Pons (tissue), 1 donor: Measurements from ENCODE around the gene SOST.

ENCODE experiments used
- DNase-seq: peaks from one replicate; pipeline ENCODE4 v3.0.0-alpha.2; 2016; ENCODE audit warnings: low spot score

SOST gene

DNA sequence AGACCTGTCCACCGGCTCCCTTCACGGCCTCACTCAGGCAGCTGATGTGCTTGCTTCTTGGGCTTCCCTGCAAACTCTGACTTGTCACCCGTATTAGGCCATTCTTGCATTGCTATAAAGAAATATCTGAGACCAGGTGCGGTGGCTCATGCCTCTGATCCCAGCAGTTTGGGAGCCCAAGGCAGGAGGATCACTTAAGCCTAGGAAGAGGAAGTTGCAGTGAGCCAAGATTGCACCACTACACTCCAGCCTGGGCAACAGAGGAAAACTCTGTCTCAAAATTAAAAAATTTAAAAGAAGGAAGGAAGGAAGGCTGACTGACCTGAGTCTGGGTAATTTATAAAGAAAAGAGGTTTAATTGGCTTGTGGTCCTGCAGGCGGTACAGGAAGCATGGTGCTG, 17.0 kb downstream of the SOST start:
- DNase-seq: no peak

DNA sequence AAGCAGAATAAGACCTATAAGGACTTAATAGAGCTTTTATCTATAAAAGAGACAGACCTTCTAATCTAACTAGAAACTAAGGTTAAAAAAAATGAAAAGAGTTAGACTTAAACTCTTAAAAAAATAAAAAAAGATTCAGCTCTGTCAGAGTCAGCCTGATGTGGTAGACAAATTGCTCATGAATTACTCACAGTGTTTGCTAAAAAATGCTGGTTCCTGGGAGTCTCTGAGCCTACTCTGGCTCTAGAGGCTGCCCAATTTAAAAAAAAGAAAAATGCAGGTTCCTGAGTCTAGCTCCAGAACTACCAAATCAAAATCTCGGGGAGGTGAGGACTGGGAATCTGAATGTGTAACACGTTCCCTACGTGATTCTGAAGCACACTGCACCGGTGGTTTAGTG, 18.1 kb downstream of the SOST start:
- no peak for DNase-seq

DNA sequence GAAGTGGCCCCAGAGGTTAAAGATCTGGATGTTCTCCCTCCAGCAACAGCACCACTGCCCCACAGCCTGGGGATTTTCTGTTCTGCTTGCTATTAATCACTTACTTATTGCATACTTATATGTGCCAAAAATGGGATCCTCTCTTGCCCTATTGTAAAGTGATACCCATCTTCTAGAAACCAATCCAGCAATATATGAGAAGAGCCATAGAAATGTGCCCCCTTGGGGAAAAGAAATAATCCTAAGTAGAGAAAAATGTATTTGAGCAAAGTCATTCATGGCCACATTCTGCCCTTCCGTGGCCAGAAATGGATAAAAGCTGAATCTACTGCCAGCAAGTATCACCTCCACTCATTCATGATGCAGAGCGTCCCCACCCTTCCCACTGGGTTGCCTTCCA, 20.9 kb downstream of the SOST start:
- DNase-seq: no peak

DNA sequence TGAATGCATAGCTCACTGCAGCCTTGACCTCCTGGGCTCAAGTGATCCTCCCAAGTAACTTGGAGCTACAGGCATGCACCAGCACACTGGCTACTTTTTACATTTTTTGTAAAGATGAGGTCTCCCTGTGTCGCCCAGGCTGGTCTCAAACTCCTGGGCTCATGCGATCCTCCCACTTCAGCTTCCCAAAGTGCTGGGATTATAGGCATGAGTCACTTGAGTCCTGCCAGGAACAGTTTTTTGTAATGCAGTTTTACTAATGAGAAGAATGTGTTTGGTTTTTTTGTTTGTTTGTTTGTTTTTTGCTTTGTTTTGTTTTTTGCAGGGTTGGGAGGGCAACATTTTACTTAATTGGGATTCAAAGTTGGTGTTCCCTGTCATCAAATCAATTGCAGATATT, 22.2 kb downstream of the SOST start:
- no peak for DNase-seq

DNA sequence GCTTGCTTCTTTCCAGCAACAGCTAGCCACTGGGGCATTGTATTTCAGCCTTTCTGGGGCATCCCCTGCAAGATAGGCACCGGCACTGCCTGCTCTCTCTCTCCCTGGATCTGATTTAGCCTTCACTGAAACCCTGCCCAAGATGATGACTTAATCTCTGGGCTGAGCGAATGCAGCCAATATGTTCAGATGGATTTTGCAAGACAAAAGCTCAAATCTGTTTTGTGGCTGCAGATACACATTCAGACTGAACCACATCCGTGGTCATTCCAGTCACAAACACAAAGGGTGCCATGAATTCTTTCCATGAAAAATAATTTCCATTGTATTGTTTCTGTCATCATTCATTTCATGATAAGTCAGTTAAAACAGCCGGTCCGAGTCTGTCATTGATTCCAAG, 24.2 kb downstream of the SOST start:
- DNase-seq: no peak

DNA sequence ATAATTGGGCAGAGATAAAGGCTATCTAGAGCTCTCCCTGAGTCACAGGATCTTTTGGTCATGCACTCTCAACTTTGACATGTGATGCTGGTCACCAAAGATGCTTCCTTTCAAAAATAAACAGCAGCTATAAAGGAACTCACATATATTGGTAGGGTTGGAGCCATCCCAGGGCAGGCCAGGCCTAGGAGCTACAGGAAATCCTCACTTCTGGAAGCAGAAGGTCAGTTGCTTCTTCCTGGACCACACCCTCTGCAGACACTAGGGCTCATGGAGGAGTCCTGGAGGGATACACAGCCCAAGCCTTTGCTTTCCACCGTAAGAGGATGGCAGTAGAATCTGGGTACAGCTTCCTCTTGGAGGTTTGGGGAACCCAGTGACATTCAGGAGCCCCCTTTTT, 24.6 kb downstream of the SOST start:
- no peak for DNase-seq

DNA sequence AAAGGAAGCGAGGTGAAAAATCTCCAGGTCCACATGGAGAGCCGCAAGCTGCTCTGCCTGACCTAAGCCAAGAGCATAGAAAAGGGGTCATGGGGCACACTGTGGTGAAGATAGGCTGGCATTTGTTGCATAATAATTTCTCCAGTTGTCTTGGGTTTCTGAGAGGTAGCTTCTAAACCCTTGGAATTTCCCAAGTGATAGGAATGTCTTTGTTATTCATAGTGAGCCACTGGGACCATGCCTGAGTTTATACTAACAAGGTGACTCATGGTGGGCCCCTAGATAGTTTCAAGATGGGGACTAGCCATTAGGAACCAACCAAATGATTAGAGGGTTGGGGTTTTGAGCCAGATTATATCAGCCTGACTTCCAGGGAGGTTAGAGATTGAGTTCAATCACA, 25.6 kb downstream of the SOST start:
- no peak for DNase-seq

DNA sequence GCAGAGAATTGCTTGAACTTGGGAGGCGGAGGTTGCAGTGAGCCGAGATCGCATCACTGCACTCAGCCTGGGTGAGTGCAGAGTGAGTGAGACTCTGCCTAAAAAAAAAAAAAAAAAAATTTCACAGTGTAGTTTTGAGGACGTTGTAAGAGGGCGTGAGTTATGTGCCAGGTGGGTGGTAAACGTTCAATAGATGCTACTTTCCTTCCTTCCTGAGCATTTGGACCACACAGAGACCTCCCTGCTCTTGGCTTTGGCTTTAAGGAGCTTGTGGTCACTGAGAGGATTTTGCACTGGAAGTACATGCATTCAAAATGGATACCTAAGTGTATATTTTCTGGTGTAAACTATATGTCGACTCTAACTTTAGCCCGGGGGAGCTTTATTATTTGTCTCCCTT, 30.5 kb downstream of the SOST start:
- DNase-seq: no peak

DNA sequence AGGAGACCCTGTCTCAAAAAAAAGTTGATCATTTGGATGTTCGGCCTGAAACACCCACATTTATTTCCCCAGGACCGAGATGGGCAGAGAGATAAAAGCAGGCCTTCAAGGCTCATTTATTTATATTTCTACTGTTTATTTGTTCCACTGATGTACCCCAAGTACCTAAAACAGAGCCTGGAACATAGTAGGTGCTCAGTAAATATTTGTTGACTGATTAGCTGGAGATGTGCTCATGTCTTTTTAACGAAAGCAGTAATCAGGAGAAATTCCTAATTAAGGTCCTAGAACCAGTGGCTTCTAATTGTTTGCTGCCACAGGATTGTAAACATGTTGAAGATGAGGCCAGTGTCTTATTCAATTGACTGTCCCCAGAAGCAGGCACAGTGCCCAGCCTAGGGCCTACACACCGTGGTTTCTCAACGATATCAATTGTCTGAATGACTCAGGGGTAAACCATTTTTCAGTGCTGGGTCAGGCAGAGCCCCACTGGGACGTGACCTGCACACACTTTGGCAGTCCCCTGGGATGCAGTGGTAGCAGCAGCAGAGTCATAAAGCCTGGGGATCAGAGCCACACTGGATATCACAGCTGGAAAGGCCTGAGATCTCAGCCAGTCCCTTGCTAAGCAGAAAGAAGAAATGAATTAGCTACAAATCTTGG, 34.8 kb downstream of the SOST start:
- no peak for DNase-seq

DNA sequence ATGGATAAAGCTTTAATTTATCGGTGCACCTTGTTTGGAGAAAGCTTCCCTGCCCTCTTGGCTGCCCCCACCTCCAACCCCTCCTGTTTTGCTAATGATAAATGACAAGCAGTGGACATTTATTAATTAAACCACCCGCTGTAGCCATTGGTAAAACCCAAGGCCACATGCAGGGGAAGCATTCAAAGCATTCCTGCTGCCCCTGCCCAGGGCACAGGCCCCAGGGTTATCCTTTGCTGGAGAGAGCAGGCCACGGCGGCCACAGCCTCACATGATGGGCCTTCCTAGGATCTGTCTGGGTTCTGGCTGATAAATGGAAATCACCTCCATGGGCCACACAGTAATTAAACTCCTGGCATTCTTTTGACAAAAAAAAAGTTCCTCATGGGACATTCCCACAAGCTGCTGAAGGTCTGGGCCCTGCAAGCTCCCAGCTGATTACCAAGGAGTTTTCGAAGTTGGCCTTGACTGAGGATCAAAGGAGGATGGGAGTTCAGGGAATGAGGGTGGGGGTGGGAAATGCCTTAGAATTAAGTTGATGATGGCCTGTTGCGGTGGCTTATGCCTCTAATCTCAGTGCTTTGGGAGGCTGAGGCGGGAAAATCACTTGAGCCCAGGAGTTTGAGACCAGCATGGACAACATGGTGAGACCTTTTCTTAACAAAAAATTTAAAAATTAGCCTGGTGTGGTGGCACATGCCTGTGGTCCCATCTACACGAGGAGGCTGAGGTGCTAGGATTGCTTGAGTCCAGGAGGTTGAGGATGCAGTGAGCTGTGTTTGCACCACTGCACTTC, 35.5 kb downstream of the SOST start:
- DNase-seq: no peak

DNA sequence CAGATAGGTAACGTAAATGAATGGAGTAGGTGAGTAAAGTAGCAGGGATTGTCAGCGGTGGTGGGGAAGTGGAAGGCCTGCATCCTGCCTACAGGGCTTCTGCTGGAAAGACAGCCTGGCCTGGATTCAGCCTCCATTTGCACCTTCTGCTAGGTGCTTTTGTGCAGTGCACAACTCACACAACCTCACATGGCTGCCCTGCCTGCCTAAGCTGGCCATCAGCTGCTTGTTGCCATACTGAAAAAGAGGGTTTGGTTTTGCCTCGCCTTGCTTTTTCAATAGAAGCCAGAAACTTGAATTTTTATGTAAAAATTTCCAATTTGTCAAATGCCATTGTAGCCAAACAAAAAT, 36.3 kb downstream of the SOST start:
- no peak for DNase-seq

DNA sequence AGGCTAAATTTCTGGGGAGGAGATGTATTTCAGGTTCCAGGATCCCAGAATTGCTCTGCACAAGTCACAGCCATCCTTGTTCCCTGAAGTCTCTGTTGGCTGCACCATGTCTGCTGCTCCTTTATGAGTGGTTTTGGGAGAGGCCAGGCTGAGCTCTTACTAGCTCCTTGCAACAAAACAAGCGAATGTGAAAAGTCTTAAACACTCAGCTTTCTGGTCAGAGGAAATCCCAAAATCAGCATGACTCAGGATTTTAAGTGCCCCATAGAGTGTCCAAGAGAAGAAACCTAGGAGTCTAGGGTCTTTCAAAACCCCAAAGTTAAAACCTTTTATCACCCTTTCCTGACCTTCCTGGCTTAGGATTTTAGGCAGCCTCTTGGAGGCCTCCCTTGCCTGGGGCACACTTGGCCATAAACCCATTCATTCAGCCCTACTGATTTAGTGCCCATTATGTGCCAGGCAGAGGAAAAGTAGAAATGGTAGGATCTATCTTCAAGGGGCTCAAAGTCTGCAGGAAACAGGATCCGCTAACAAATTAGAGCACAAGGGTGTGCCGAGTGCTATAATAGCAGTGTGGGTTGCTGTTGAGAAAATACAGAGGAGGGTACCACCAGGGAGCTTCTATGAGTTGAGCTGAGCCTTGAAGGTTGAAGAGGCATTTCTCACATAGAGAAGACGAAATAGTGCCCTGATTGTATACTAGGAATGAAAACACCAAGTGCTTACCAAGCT, 36.9 kb downstream of the SOST start:
- no peak for DNase-seq

DNA sequence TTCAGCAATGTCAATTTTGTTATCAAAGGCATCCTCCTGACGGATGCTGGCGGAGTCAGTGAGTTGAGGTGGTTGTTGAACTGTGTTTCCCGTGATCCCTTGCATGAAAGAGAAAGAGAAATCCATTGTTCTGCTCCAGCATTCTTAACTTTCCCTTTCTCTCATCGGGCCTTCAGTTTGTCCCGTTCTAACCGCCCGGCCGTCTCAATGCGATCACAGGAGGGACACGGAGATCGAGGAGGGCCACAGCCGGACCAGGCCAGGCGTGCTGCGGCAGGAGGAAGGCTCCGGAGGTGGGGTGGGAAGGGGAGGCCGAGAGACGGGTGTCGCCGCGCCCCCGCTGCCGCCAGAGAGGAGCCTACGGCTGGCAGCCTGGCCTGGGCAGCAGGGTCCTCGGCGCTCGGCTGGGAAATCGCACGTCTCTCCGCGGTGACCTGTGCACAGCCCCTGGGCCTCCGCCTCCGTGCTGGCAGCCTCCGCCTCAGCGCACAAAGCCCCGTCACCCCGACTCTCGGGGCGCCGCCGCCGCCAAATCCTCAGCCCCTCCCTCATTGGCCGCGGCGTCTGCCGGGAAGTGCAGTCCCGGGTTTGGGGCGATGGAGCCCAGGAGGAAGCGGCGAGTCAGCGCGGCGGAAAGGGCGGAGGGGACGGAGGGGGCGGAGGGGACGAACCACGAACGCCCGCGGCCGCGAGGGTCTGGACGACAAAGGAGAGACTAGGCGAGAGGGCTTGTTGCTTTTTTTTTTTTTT, 38.1 kb downstream of the SOST start:
- peak; percentile 75 for DNase-seq

DNA sequence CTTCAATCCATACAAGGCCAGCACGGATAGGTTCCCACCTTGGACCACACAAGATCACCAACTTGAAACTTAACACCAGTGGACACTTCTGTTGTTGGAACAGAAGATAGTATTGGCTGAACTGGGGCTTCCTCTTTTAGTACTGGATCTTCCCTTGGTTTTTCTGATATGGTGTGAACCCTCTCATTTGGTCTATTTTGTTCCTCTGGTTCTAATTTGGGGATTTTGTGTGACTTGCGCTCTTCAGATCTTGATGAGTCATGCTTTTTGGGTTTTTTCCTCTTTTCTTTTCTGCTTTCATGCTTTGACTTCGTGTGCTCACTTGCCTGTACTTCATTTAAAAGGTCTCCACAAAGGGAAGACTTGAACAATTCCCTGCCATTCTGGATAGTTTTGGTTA, 39.0 kb downstream of the SOST start:
- DNase-seq: peak; percentile 61

DNA sequence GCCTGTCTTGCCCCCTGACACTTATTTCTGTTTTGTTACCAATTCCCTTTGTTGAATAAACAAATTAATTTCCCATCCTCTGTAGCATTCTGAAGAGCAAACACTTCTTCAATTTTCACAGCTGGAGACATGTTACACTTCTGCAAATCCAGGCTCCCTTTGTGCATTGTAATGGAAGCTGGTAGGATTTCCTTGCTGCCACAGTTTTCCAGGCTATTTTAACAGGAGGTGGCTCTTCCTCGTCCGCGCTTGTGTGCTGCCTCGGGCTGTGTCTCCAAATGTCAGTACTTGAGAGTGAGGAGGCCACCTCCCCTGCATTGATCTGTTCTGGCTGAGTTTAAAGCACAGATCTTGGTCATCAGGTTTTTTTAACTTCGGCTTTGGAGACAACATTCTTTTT, 40.0 kb downstream of the SOST start:
- DNase-seq: no peak

DNA sequence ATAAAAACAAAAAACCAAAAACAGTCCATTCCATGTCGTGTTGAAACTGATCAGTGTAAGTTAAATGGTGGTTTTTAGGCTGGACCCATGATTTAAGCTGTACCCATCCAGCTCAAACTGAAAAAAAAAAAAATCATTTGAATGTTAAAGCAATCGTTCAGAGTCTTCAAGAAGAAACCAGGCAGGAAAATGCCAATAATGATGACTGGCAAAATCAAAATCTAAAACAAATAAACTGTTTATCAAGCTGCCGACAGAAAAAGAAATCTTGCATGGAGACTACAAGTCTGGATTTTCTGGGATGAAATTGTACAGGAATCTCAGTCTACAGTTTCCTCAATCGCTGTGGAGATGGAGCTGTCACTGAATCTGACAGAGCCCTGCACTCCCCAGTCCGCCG, 40.7 kb downstream of the SOST start:
- no peak for DNase-seq

DNA sequence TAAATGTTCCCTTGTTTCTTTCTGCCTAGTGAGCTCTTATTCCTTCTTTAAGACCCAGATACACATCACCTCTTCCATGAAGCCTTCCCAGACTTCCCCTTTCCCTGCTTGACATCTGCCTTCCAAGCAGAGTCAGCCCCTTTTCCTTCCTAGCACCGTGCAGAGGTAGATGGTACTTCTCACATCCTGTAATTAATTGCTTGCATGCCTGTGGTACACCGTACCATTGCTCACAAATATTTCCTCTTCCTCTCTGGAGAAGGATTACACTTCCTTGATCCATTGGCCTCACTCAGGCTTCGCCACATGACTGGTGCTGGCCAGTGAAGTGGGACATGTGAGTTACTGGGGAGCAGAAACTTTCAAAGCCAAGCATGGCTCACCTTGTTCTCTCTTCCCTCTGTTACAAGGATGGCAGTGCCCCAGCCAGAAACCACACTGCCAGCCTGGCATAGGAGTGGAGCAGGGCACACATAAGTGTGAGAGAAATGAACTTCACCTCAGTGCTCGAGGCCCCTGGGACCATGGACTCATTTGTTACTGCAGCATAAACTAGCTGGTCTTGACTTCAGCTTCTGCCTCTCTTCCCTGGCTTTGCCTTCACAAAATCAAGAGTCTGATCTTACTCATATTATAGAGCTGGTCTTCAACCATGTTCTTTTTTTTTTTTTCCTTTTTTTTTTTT, 44.0 kb downstream of the SOST start:
- no peak for DNase-seq

DNA sequence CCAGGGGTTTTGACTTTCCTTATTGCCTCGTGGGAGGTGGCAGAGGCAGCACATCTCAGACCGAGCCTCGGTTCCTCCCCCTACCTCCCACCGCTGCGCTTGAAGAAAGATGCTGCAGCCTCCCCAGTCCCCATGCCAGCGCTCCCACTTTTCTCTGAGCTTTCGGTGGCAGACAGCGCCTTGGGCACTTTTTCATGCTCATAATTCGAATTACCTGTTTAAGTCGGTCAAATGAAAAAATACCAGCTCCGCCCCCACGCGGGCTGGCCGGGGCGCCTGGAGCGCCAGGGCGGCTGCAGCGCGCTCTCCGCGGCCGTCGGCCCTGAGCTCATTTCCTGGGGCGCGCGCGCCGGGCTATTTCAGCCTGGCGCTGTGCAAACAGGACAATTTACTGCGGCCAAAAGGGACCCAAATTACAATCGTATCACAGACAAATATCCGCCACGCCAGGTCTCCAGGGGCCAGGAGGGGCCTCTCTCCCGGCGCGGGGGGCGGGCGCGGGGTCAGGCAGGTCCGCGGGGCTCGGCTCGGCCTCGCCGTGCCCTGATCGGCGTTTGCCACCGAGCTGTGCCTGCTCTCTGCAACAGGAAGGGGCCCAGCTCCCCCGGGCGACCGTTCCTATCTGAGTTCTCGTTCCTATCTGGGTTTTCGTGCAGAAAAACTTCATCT, 45.0 kb downstream of the SOST start:
- no peak for DNase-seq

DNA sequence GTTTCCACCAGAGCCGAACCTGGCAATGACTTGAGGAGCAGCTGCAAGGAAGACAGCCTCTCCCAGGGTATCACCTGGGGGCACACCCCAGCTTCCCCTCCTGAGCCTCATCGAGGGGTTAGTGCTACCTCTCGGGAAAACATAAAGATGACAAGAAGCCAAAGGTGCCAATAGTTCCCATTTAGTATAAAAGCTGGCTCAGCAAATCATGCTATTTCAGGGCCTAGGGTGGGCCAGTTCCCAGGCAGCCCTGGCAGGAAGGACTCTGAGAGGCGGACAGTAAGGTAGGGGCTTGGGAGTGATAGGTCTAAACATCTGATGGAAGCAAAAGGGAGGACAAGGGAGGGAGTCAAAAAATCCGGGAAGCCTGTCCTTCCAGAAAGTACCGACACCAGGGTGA, 46.2 kb downstream of the SOST start:
- DNase-seq: no peak

DNA sequence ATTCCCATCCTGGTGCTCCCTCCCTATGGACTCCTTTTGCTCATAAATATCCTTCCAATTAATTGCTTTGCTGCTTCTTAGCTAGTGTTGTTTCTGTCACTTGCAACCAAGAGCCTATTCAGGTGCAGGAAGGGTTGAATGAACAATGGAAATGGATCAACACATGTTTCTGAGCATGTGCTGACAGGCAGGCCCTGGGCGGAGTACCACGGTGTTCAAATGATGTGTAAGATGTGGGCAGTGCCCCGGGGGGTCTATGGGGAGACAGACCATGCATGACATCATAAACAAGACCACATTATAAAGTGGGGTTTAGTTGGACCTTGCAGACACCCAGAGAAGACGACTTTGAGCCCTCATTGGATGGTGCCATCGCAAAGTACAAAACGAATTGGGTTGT, 48.5 kb downstream of the SOST start:
- DNase-seq: no peak

DNA sequence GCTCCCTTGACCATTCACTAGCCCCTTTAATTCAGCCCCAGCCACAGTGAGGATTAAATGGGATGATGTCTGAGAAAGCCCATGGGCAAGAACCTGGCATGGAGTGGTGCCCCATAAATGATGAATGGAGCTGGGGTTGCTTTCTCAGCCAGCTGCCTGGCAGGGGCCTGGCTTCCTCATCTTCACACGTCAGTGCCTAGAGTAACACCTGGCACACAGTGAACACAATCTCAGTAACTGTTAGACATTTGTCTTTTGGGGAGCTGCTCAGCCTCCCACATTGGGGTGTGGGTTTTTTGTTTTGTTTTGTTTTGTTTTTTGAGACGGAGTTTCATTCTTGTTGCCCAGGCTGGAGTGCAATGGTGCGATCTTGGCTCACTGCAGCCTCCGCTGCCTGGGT, 49.4 kb downstream of the SOST start:
- DNase-seq: no peak

DNA sequence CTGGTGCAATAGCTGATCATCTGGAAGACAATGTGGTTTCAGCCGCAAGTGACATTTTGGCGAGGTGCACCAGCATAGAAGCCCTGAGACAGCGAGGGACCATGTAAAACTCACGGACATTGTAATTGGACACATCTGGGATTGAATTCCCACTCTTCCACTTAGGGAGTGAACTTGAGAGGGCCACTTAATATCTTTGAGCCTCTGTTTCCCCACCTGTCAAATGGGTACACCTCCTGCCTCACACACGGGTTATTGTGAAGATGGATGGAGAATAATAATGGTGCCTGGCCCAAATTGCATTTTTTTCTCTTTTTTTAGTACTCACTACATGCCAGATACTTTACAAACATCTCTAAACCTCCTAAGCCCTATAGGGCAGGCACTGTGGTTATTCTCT, 51.4 kb downstream of the SOST start:
- no peak for DNase-seq
